Loucy (cell line): ENCODE results near the gene ZNF687.
"Not testable (repeated sequence)": the region's sequence is repeated elsewhere in the genome, so short reads cannot be mapped to it uniquely, and the experiment has no call there.

Experiments used
- H2AFZ ChIP-seq: fragments of 200-600 bp; sonication (generic); 2 replicates; pipeline ENCODE4 v1.6.0; 2016; ENCODE audit warnings: antibody characterized with exemption, mild to moderate bottlenecking, low read length, moderate library complexity
- H3F3A ChIP-seq: fragments of 200-600 bp; 2 replicates; pipeline ENCODE4 v1.6.0; 2016; ENCODE audit warnings: antibody characterized with exemption, low read depth, mild to moderate bottlenecking
- H3K27me3 ChIP-seq: fragments of 200-600 bp; sonication (generic); 2 replicates; pipeline ENCODE4 v1.6.1; 2014; ENCODE audit warnings: low read length, mild to moderate bottlenecking; ENCODE audit not compliant: insufficient read depth, poor library complexity, severe bottlenecking
- H3K36me3 ChIP-seq: fragments of 200-600 bp; sonication (generic); 2 replicates; pipeline ENCODE4 v1.6.1; 2016; ENCODE audit warnings: low read length; ENCODE audit not compliant: insufficient read depth
- H3K4me1 ChIP-seq: fragments of 200-600 bp; sonication (generic); 2 replicates; pipeline ENCODE4 v1.5.1; 2014; ENCODE audit warnings: low read length, mild to moderate bottlenecking; ENCODE audit not compliant: insufficient read depth, poor library complexity, severe bottlenecking
- H3K4me2 ChIP-seq: fragments of 200-600 bp; sonication (generic); 2 replicates; pipeline ENCODE4 v1.6.0; 2014; ENCODE audit warnings: antibody characterized with exemption, low read length, low read depth, mild to moderate bottlenecking; ENCODE audit not compliant: poor library complexity, severe bottlenecking
- H3K4me3 ChIP-seq: fragments of 200-600 bp; sonication (generic); 2 replicates; pipeline ENCODE4 v1.5.1; 2014; ENCODE audit warnings: low read length, mild to moderate bottlenecking, mixed read lengths; ENCODE audit not compliant: poor library complexity, severe bottlenecking
- H3K79me2 ChIP-seq: fragments of 200-600 bp; sonication (generic); 2 replicates; pipeline ENCODE4 v1.6.1; 2014; ENCODE audit warnings: low read length; ENCODE audit not compliant: insufficient read depth
- H3K9ac ChIP-seq: fragments of 200-600 bp; sonication (generic); 2 replicates; pipeline ENCODE4 v1.6.0; 2014; ENCODE audit warnings: mild to moderate bottlenecking, low read depth, low read length, moderate library complexity; ENCODE audit not compliant: poor library complexity, severe bottlenecking
- H3K9me2 ChIP-seq: fragments of 200-600 bp; sonication (generic); replicated peaks from 2 replicates; pipeline ENCODE4 v1.6.1; 2016; ENCODE audit warnings: low read depth, low read length, mixed read lengths
- H3K9me3 ChIP-seq: fragments of 200-600 bp; sonication (generic); 2 replicates; pipeline ENCODE4 v1.6.1; 2014; ENCODE audit warnings: mild to moderate bottlenecking, antibody characterized with exemption, low read length, low read depth; ENCODE audit not compliant: insufficient read depth
- H4K20me1 ChIP-seq: fragments of 200-600 bp; sonication (generic); 2 replicates; pipeline ENCODE4 v1.6.0; 2014; ENCODE audit warnings: antibody characterized with exemption, low read length, mild to moderate bottlenecking; ENCODE audit not compliant: insufficient read depth, poor library complexity, severe bottlenecking
- CTCF ChIP-seq: fragments of 200-600 bp; sonication (generic); conservative IDR thresholded peaks from 2 replicates; pipeline ENCODE4 v1.5.1; 2014; ENCODE audit warnings: mild to moderate bottlenecking, antibody characterized with exemption, low read length
- EZH2phosphoT487 ChIP-seq: fragments of 200-600 bp; IDR thresholded peaks from 2 replicates; pipeline ENCODE4 v1.6.1; 2018; ENCODE audit warnings: antibody characterized with exemption, mild to moderate bottlenecking, moderate library complexity, borderline replicate concordance

ZNF687 gene

DNA sequence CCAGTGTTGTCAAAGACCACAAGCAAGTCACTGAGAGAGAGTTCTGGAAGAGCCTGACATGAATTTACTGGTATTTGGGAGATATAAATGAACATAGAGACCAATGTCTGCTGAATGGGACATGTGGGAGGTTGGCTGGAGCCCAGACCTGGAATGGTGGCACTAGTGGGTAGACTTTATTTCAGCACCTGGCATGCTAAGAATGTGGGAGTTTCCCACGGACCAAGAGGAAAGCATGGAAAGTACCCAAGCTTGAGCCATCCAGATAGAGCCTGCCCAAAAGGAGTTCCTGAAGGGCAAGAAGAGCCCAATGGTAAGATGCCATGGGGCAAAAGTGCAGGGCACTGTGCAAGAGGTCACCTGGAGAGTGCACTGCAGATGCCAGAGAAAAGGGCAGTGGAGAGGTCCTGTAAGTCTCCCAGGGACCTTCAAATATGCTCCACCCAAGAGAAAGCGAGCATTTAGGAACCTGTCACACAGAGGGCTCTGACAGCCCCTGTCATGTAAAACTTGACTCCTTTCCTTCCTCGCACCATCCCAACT, 8.1 kb upstream of the ZNF687 start:
- H3K9ac ChIP-seq, result no peak overlapping the region
- H3K36me3 ChIP-seq, result no peaks in the 10 kb centered on the region
- no peak for TF ChIP-seq EZH2phosphoT487
- H3F3A ChIP-seq, result no peaks in the 10 kb centered on the region
- H3K4me1 ChIP-seq, result no peaks in the 10 kb centered on the region
- no peaks in the 10 kb centered on the region for H3K79me2 ChIP-seq
- no peaks in the 10 kb centered on the region for H3K9me2 ChIP-seq
- H3K27me3 ChIP-seq, result no peaks in the 10 kb centered on the region
- H4K20me1 ChIP-seq, result no peaks in the 10 kb centered on the region
- H3K9me3 ChIP-seq, result no peaks in the 10 kb centered on the region
- no peak overlapping the region for H2AFZ ChIP-seq
- H3K4me3 ChIP-seq, result no peak overlapping the region
- H3K4me2 ChIP-seq, result no peak overlapping the region

GRCh38 chr1:151275341-151275740, 6.8 kb upstream of the ZNF687 start:
- H2AFZ ChIP-seq, H3F3A ChIP-seq, H3K9me2 ChIP-seq, H3K9me3 ChIP-seq, H3K79me2 ChIP-seq, H3K27me3 ChIP-seq, H4K20me1 ChIP-seq, H3K36me3 ChIP-seq, H3K4me3 ChIP-seq, H3K4me2 ChIP-seq, H3K4me1 ChIP-seq, H3K9ac ChIP-seq: not testable (repeated sequence)

GRCh38 chr1:151277249-151277648, 4.8 kb upstream of the ZNF687 start:
- Histone ChIP-seq H3K36me3 (no peaks in the 10 kb centered on the region), H3K79me2 (peaks cover under 1% of the 10 kb centered on the region; the same call in 1 of the 2 replicates), H3K27me3 (no peaks in the 10 kb centered on the region), H2AFZ (no peak overlapping the region), H3K9ac (no peak overlapping the region), H4K20me1 (peaks cover under 1% of the 10 kb centered on the region), H3K9me2 (no peaks in the 10 kb centered on the region), H3K4me1 (peaks cover 4% of the 10 kb centered on the region), H3F3A (peaks cover 3% of the 10 kb centered on the region; the same call in 1 of the 2 replicates), H3K9me3 (no peaks in the 10 kb centered on the region), H3K4me3 (no peak overlapping the region), H3K4me2 (no peak overlapping the region)
- TF ChIP-seq EZH2phosphoT487 (no peak), CTCF (no peak)

DNA sequence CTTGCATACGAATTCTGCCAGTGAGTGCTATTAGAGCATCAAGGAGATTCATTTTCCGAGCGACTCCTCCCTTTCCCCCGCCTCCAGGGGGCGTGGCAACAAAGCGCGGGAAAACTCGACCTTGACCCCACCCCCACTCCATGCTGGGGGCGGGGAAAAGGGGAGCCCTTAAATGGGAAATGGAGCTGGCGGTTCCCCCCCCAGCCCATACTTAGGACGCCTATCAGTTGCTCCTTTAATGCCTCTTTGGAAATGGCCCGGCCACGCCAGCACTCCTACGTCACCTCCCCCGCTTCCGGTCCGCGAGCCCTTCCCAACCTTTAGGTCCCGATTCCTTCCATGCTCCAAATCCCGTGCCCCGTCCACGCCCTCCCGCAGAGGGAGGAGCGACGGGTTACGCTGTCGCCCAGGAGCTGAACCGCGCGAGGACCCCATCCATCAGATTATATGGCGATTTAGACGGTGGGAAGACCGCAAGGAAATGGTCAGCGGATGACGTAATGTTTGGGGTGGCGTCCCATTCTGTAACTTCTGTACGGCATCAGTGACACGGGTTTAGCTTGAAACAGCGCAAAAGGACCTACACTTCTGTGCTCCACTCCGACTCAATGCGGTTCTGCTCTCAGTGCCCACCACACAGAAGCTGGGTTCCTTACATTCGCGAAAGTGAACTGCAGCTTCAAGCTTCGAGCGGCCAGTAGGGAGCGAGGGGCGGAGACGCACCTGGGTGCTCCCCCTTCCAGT, 702 bp upstream of the ZNF687 start:
- peak overlapping the region; percentile 89 for H2AFZ ChIP-seq

More for the DNA sequence above, 702 bp upstream of the ZNF687 start:
- TF ChIP-seq EZH2phosphoT487, result no peak
- TF ChIP-seq CTCF, result no peak
- no peaks in the 10 kb centered on the region for H3K9me2 ChIP-seq
- H3K9me3 ChIP-seq, result no peaks in the 10 kb centered on the region
- H3K79me2 ChIP-seq, result peaks cover 39% of the 10 kb centered on the region
- peak overlapping the region; percentile 89 for H3K4me3 ChIP-seq
- H3K4me2 ChIP-seq, result peak overlapping the region; percentile 67
- peak overlapping the region; percentile 91 for H3K9ac ChIP-seq
- H4K20me1 ChIP-seq, result peaks cover 28% of the 10 kb centered on the region
- no peaks in the 10 kb centered on the region for H3K27me3 ChIP-seq
- peaks cover 6% of the 10 kb centered on the region; the same call in 1 of the 2 replicates for H3K36me3 ChIP-seq
- peaks cover 3% of the 10 kb centered on the region; the same call in 1 of the 2 replicates for H3F3A ChIP-seq
- peaks cover 19% of the 10 kb centered on the region for H3K4me1 ChIP-seq
